ENCODE data around the gene ARID1B.
A peak's percentile ranks its signal among the peaks of the same experiment; 100 is the strongest.

The ARID1B gene

GRCh38 chr6:157079771-157080170 lies 302.6 kb downstream of the ARID1B start:
- no peak for DNase-seq (ENCODE audit: low spot score)

GRCh38 chr6:157080986-157081391 lies 303.8 kb downstream of the ARID1B start:
- no peak for DNase-seq (ENCODE audit: low spot score)

- no peak for DNase-seq (ENCODE audit: low spot score)
These were observed 306.2 kb downstream of the ARID1B start for GRCh38 chr6:157083343-157083742.

- no peak for DNase-seq (ENCODE audit: low spot score)
These were observed 309.5 kb downstream of the ARID1B start for GRCh38 chr6:157086632-157087031.

GRCh38 chr6:157087974-157088373 lies 310.8 kb downstream of the ARID1B start:
- no peak for DNase-seq (ENCODE audit: low spot score)

GRCh38 chr6:157088841-157089240 lies 311.7 kb downstream of the ARID1B start:
- no peak for DNase-seq (ENCODE audit: low spot score)

- peak; percentile 64 for DNase-seq (ENCODE audit: low spot score)
These were observed 312.1 kb downstream of the ARID1B start for GRCh38 chr6:157089258-157089657.

GRCh38 chr6:157089851-157090250 lies 312.7 kb downstream of the ARID1B start:
- no peak for DNase-seq (ENCODE audit: low spot score)

GRCh38 chr6:157090736-157091135 lies 313.6 kb downstream of the ARID1B start:
- no peak for DNase-seq (ENCODE audit: low spot score)

- DNase-seq (ENCODE audit: low spot score), result no peak
These were observed 314.1 kb downstream of the ARID1B start for GRCh38 chr6:157091243-157091642.

GRCh38 chr6:157091856-157092460 lies 314.8 kb downstream of the ARID1B start:
- no peak for DNase-seq (ENCODE audit: low spot score)

GRCh38 chr6:157092736-157093135 lies 315.6 kb downstream of the ARID1B start:
- no peak for DNase-seq (ENCODE audit: low spot score)

- DNase-seq (ENCODE audit: low spot score), result no peak
These were observed 316.4 kb downstream of the ARID1B start for GRCh38 chr6:157093536-157093935.

- DNase-seq (ENCODE audit: low spot score), result no peak
These were observed 316.9 kb downstream of the ARID1B start for GRCh38 chr6:157094038-157094437.

GRCh38 chr6:157095084-157095483 lies 317.9 kb downstream of the ARID1B start:
- no peak for DNase-seq (ENCODE audit: low spot score)

GRCh38 chr6:157095569-157095968 lies 318.4 kb downstream of the ARID1B start:
- DNase-seq (ENCODE audit: low spot score), result no peak

- no peak for DNase-seq (ENCODE audit: low spot score)
These were observed 318.9 kb downstream of the ARID1B start for GRCh38 chr6:157096105-157096504.

- no peak for DNase-seq (ENCODE audit: low spot score)
These were observed 319.3 kb downstream of the ARID1B start for GRCh38 chr6:157096522-157096921.

- DNase-seq (ENCODE audit: low spot score), result no peak
These were observed 320.2 kb downstream of the ARID1B start for GRCh38 chr6:157097255-157097955.

- DNase-seq (ENCODE audit: low spot score), result no peak
These were observed 321.8 kb downstream of the ARID1B start for GRCh38 chr6:157098999-157099398.

- DNase-seq (ENCODE audit: low spot score), result no peak
These were observed 322.9 kb downstream of the ARID1B start for GRCh38 chr6:157099912-157100593.

GRCh38 chr6:157101166-157101565 lies 324.0 kb downstream of the ARID1B start:
- DNase-seq (ENCODE audit: low spot score), result no peak

- no peak for DNase-seq (ENCODE audit: low spot score)
These were observed 327.6 kb downstream of the ARID1B start for GRCh38 chr6:157104803-157105202.

All from ecto neural progenitor cell (in vitro differentiated cells).